Measurements from ENCODE around the gene PRCD. TPM values are rescaled to one million over a fixed set of nuclear protein-coding genes. Genes with fewer than 3 reads are reported as not detected.
A peak's percentile ranks its signal among the peaks of the same experiment; 100 is the strongest.

The PRCD gene
- total RNA-seq, 2 experiments from 2014 or later = not detected

DNA sequence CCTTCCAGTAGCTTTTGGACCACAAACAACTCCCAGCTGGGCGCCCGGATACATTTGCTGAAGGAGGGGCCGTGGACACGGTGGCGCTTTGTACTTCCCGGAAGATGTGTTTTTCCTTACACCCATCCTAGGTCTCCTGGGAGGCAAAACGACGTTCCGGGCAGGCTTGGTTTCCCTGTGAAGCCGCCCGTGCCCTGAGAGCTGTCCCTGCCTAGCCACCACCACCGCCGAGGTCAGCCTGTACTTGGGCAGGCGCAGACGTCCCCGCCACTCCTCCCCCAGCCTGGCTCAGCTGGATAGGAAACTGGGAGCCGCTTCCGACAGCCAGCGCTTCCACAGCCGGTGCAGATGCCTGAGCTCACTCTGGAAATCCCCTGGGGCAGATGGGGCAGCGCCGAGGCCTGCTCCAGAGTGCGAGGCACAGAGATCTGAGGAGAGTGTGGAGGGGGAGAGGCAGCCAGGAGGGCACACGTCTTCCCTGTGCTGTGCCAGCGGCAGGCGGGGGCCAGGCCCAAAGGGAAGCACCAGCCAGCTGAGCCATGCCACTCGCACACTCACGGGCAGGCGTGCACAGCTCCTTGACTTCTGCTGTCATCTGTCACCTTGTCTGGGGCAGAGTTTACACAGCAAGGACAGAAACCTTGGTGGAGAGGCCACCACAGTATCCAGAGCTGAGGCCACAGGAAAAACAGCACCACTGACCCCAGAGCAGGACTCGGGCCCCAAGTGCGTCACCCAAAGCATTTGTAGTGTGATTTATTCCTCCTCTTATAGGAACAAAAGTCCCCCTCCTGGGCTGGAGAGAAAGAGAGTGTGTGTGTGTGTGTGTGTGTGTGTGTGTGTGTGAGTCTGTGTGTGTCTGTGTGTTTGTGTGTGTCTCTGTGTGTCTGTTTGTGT lies 41.6 kb upstream of the PRCD start:
- intact Hi-C loops (cut with DNase I, micrococcal nuclease) = no loop called here
- no peaks in the 10 kb centered on the region for H3K9me3 Mint-ChIP-seq
- ChIA-PET CTCF (interaction anchor here (1.4 kb wide), 1 partner anchor 25 kb away, joined by 3 read pairs; no protein-coding TSS in a partner anchor), POLR2A (interaction anchor here (0.6 to 1.1 kb wide), 2 partner anchors 17 to 63 kb away, joined by 3 read pairs; no protein-coding TSS in a partner anchor)
- no peaks in the 10 kb centered on the region for H3K9me3 ChIP-seq (ENCODE audit: control insufficient read depth in 1 of 2, insufficient read depth in 1 of 2, low read length in 2 of 2)
- ATAC-seq (ENCODE audit: poor library complexity) (no peak), DNase-seq (no peak)
- H3K27ac ChIP-seq (ENCODE audit: low read depth in 1 of 2, low read length in 2 of 2) = no peak overlapping the region
- H3K4me1 ChIP-seq (ENCODE audit: insufficient read depth, low read length) = peaks cover 73% of the 10 kb centered on the region
- H3K36me3 ChIP-seq (ENCODE audit: insufficient read depth, low read length) = peaks cover 2% of the 10 kb centered on the region
- H3K4me3 ChIP-seq (ENCODE audit: low read length) = no peak overlapping the region
- no peaks in the 10 kb centered on the region for H3K27me3 ChIP-seq (ENCODE audit: control insufficient read depth in 1 of 2, insufficient read depth in 2 of 2, low read length in 2 of 2)
- no peaks in the 10 kb centered on the region for H3K27me3 Mint-ChIP-seq
- peak overlapping the region; percentile 48 for H3K4me3 Mint-ChIP-seq
- no peaks in the 10 kb centered on the region for H3K36me3 Mint-ChIP-seq (ENCODE audit: low read depth)
- H3K27ac Mint-ChIP-seq = no peak overlapping the region
- TF ChIP-seq, protein P1, sequence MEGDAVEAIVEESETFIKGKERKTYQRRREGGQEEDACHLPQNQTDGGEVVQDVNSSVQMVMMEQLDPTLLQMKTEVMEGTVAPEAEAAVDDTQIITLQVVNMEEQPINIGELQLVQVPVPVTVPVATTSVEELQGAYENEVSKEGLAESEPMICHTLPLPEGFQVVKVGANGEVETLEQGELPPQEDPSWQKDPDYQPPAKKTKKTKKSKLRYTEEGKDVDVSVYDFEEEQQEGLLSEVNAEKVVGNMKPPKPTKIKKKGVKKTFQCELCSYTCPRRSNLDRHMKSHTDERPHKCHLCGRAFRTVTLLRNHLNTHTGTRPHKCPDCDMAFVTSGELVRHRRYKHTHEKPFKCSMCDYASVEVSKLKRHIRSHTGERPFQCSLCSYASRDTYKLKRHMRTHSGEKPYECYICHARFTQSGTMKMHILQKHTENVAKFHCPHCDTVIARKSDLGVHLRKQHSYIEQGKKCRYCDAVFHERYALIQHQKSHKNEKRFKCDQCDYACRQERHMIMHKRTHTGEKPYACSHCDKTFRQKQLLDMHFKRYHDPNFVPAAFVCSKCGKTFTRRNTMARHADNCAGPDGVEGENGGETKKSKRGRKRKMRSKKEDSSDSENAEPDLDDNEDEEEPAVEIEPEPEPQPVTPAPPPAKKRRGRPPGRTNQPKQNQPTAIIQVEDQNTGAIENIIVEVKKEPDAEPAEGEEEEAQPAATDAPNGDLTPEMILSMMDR (IDR thresholded peaks at IDR 0.05) = no peak
- peaks cover 45% of the 10 kb centered on the region for H3K4me1 Mint-ChIP-seq (ENCODE audit: low read depth)

DNA sequence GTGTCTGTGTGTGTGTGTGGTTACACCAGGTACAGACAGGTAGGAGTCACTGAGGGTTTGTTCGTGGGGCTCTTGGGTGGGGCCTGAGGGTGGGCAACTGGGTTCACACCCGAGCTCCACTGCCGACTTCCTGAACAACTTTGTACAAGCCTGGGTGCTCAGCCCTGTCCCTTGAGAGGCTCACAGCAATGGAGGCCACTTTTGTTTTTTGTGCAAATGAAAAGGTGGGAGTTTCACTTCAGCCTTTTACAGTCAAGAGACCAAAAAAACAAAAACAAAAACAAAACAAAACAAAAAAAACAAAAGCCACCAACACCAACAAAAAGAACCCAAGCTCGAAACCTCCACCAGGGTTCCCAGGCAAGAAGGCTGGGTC lies 41.0 kb upstream of the PRCD start:
- Mint-ChIP-seq H3K27me3 (no peaks in the 10 kb centered on the region), H3K27ac (no peak overlapping the region), H3K4me3 (peak overlapping the region; percentile 7), H3K9me3 (no peaks in the 10 kb centered on the region), H3K36me3 (ENCODE audit: low read depth) (no peaks in the 10 kb centered on the region), H3K4me1 (ENCODE audit: low read depth) (peaks cover 39% of the 10 kb centered on the region)
- DNase-seq (peak in 1 of 14 experiments; percentile 47), ATAC-seq (ENCODE audit: poor library complexity) (no peak)
- TF ChIP-seq, protein P1 (IDR thresholded peaks at IDR 0.05) = no peak
- no peaks in the 10 kb centered on the region for H3K9me3 ChIP-seq (ENCODE audit: control insufficient read depth in 1 of 2, insufficient read depth in 1 of 2, low read length in 2 of 2)
- H3K4me1 ChIP-seq (ENCODE audit: insufficient read depth, low read length) = peaks cover 67% of the 10 kb centered on the region
- H3K4me3 ChIP-seq (ENCODE audit: low read length) = peak overlapping the region; percentile 6
- intact Hi-C loops (cut with DNase I, micrococcal nuclease) = no loop called here
- no peaks in the 10 kb centered on the region for H3K27me3 ChIP-seq (ENCODE audit: control insufficient read depth in 1 of 2, insufficient read depth in 2 of 2, low read length in 2 of 2)
- peaks cover 2% of the 10 kb centered on the region for H3K36me3 ChIP-seq (ENCODE audit: insufficient read depth, low read length)
- ChIA-PET POLR2A (interaction anchor here (0.6 to 1.1 kb wide), 2 partner anchors 16 to 62 kb away, joined by 3 read pairs; no protein-coding TSS in a partner anchor), CTCF (interaction anchor here (1.1 to 1.4 kb wide), 2 partner anchors 24 to 90 kb away, joined by 3 to 4 read pairs; no protein-coding TSS in a partner anchor)
- H3K27ac ChIP-seq (ENCODE audit: low read depth in 1 of 2, low read length in 2 of 2) = no peak overlapping the region

DNA sequence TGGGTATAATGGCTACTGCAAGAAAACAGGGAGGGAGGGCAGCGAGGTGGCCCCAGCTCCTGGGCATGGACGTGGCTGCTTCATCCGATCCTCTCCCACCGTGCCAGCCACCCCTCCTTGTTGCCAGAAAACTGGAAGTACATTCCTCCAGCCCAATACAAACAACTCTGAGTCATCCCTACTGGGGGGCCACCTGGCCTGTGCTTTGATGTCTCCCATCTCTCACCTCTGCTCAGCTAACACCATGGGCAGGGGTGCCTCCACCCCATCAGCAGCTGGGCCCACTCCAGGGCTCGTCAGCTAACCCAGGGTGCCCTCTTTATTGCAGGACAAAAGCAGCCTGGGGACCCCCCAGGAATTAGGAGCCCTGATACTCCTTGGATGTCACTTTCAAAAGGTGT lies 40.6 kb upstream of the PRCD start:
- Mint-ChIP-seq H3K4me1 (ENCODE audit: low read depth) (peaks cover 37% of the 10 kb centered on the region), H3K4me3 (peak overlapping the region; percentile 84), H3K9me3 (no peaks in the 10 kb centered on the region), H3K36me3 (ENCODE audit: low read depth) (no peaks in the 10 kb centered on the region), H3K27ac (no peak overlapping the region), H3K27me3 (no peaks in the 10 kb centered on the region)
- ATAC-seq (ENCODE audit: poor library complexity) (no peak), DNase-seq (no peak)
- ChIA-PET CTCF (interaction anchor here (1.1 to 1.4 kb wide), 2 partner anchors 24 to 91 kb away, joined by 3 to 4 read pairs; no protein-coding TSS in a partner anchor), POLR2A (interaction anchor here (1.1 to 1.6 kb wide), 2 partner anchors 16 to 46 kb away, joined by 3 to 8 read pairs; partner anchors contain the start of gene UBE2O)
- peak overlapping the region; percentile 6 for H3K4me3 ChIP-seq (ENCODE audit: low read length)
- no peaks in the 10 kb centered on the region for H3K9me3 ChIP-seq (ENCODE audit: control insufficient read depth in 1 of 2, insufficient read depth in 1 of 2, low read length in 2 of 2)
- intact Hi-C loops (cut with DNase I, micrococcal nuclease) = no loop called here
- no peak overlapping the region for H3K27ac ChIP-seq (ENCODE audit: low read depth in 1 of 2, low read length in 2 of 2)
- TF ChIP-seq, protein P1 (IDR thresholded peaks at IDR 0.05) = no peak
- H3K36me3 ChIP-seq (ENCODE audit: insufficient read depth, low read length) = peaks cover 2% of the 10 kb centered on the region
- no peaks in the 10 kb centered on the region for H3K27me3 ChIP-seq (ENCODE audit: control insufficient read depth in 1 of 2, insufficient read depth in 2 of 2, low read length in 2 of 2)
- H3K4me1 ChIP-seq (ENCODE audit: insufficient read depth, low read length) = peaks cover 63% of the 10 kb centered on the region

Data from CD4-positive, alpha-beta T cell (primary cell).